CD14-positive monocyte (primary cell): ENCODE results near the gene CNTNAP2. TPM values are rescaled to one million over a fixed set of nuclear protein-coding genes. Genes with fewer than 3 reads are reported as not detected.

ENCODE experiments used
- DNase-seq, 3 donors: peaks; one replicate each; pipeline ENCODE4 v3.0.0-alpha.2; 2011 to 2022
- H2AFZ ChIP-seq: 2 replicates; pipeline ENCODE4 v1.6.0; 2012; ENCODE audit warnings: mild to moderate bottlenecking, low read depth, low read length, inconsistent platforms; ENCODE audit not compliant: insufficient read depth, poor library complexity, severe bottlenecking
- H3K27ac ChIP-seq, 2 donors: 1 replicate in 1 of 2; 2 replicates in 1 of 2; pipeline ENCODE4 v1.5.1; 2012 to 2013; ENCODE audit warnings: low read length in 2 of 2, control low read depth in 1 of 2, inconsistent platforms in 1 of 2, low read depth in 1 of 2, mild to moderate bottlenecking in 1 of 2
- H3K27me3 ChIP-seq, 2 donors: one replicate each; pipeline versions ENCODE4 v1.6.0 to v1.6.1; 2011 to 2013; ENCODE audit warnings: low read length in 2 of 2; ENCODE audit not compliant: control insufficient read depth in 2 of 2, insufficient read depth in 2 of 2
- H3K36me3 ChIP-seq, 2 donors: replicated peaks in 1 of 2; 1 replicate in 1 of 2; 2 replicates in 1 of 2; pipeline versions ENCODE4 v1.5.1 to v1.6.1; 2012 to 2013; ENCODE audit warnings: low read length in 2 of 2, control low read depth in 1 of 2, inconsistent platforms in 1 of 2, mild to moderate bottlenecking in 1 of 2; ENCODE audit not compliant: insufficient read depth in 2 of 2, control insufficient read depth in 1 of 2
- H3K4me1 ChIP-seq, 2 donors: 1 replicate in 1 of 2; 2 replicates in 1 of 2; pipeline versions ENCODE4 v1.5.1 to v1.6.1; 2012 to 2013; ENCODE audit warnings: low read length in 2 of 2, control low read depth in 1 of 2, inconsistent platforms in 1 of 2, mild to moderate bottlenecking in 1 of 2, moderate library complexity in 1 of 2; ENCODE audit not compliant: insufficient read depth in 2 of 2, control insufficient read depth in 1 of 2
- H3K4me2 ChIP-seq: replicated peaks from 2 replicates; pipeline ENCODE3; 2012; ENCODE audit warnings: low read length, moderate library complexity, mild to moderate bottlenecking; ENCODE audit not compliant: poor library complexity, severe bottlenecking; ENCODE audit errors: extremely low read depth
- H3K4me3 ChIP-seq, 3 experiments: fragments of 200-600 bp in 1 of 3; sonication (generic) in 1 of 3; replicated peaks in 1 of 3; 1 replicate in 2 of 3; 2 replicates in 1 of 3; pipeline ENCODE4 v1.5.1; 2011 to 2013; ENCODE audit warnings: low read length in 3 of 3, mild to moderate bottlenecking in 3 of 3, control low read depth in 2 of 3, low read depth in 2 of 3, inconsistent platforms in 1 of 3, moderate library complexity in 1 of 3
- H3K79me2 ChIP-seq: 2 replicates; pipeline ENCODE4 v1.6.0; 2012; ENCODE audit warnings: mild to moderate bottlenecking, control low read depth, inconsistent platforms, low read length, moderate library complexity; ENCODE audit not compliant: insufficient read depth
- H3K9ac ChIP-seq: 2 replicates; pipeline ENCODE4 v1.6.0; 2017; ENCODE audit warnings: low read length, mild to moderate bottlenecking; ENCODE audit not compliant: insufficient read depth, poor library complexity, severe bottlenecking
- H3K9me3 ChIP-seq, 2 donors: replicated peaks in 1 of 2; 1 replicate in 1 of 2; 2 replicates in 1 of 2; pipeline versions ENCODE4 v1.5.1 to v1.6.1; 2012 to 2013; ENCODE audit warnings: low read length in 2 of 2, control low read depth in 1 of 2; ENCODE audit not compliant: control insufficient read depth in 1 of 2, insufficient read depth in 1 of 2
- H4K20me1 ChIP-seq: 2 replicates; pipeline ENCODE4 v1.6.0; 2012; ENCODE audit warnings: mild to moderate bottlenecking, low read length, control low read depth, moderate library complexity; ENCODE audit not compliant: insufficient read depth
- H3K27ac Mint-ChIP-seq, 7 donors: one replicate each; pipeline ENCODE4 v1.8.0; 2020; ENCODE audit warnings: mild to moderate bottlenecking in 7 of 7, mixed read lengths in 7 of 7, moderate library complexity in 6 of 7, inconsistent platforms in 2 of 7
- H3K27me3 Mint-ChIP-seq, 3 donors: one replicate each; pipeline ENCODE4 v1.8.0; 2021 to 2022; ENCODE audit warnings: low read depth in 3 of 3, mild to moderate bottlenecking in 3 of 3, mixed read lengths in 3 of 3, moderate library complexity in 3 of 3, inconsistent platforms in 1 of 3
- H3K36me3 Mint-ChIP-seq, 2 donors: one replicate each; pipeline ENCODE4 v1.8.0; 2020; ENCODE audit warnings: mixed read lengths in 2 of 2, inconsistent platforms in 1 of 2, mild to moderate bottlenecking in 1 of 2
- H3K4me1 Mint-ChIP-seq: one replicate; pipeline ENCODE4 v1.8.0; 2020; ENCODE audit warnings: mild to moderate bottlenecking, mixed read lengths
- H3K4me3 Mint-ChIP-seq, 2 donors: one replicate each; pipeline ENCODE4 v1.8.0; 2020; ENCODE audit warnings: mild to moderate bottlenecking in 2 of 2, mixed read lengths in 2 of 2, moderate library complexity in 1 of 2
- H3K9me3 Mint-ChIP-seq, 7 donors: one replicate each; pipeline ENCODE4 v1.8.0; 2020 to 2022; ENCODE audit warnings: mixed read lengths in 7 of 7, mild to moderate bottlenecking in 6 of 7, moderate library complexity in 6 of 7, inconsistent platforms in 2 of 7
- CTCF ChIP-seq: fragments of 200-600 bp; IDR thresholded peaks from one replicate; pipeline ENCODE4 v1.8.0; 2022; ENCODE audit warnings: antibody characterized with exemption, mild to moderate bottlenecking
- WGBS: methylation state at CpG from one replicate; pipeline ENCODE4 v1.1.5; 2013; ENCODE audit warnings: missing lambda C conversion rate; ENCODE audit not compliant: insufficient coverage; 5-methylcytosine and 5-hydroxymethylcytosine counted together
- intact Hi-C, 2 donors: fragments of 100-400 bp; cut with micrococcal nuclease; formaldehyde crosslinking; loops; one replicate each; pipeline versions ENCODE4 v1.15.0 to v1.15.1; 2023
- polyA plus RNA-seq, 3 donors: library from polyadenylated mRNA; depleted of rRNA in 1 of 3; unstranded in 2 of 3; stranded (reverse) in 1 of 3; fragments of 300-500 nt in 2 of 3; fragments of >200 nt in 1 of 3; fragmentation: Illumina TruSeq in 2 of 3; gene quantifications; 1 replicate in 2 of 3; 2 replicates in 1 of 3; pipeline ENCODE4 v1.2.3, GENCODE V29; 2012 to 2021

CNTNAP2 gene
- polyA plus RNA-seq, 3 donors = 0.01 TPM; not detected in 2

- Histone ChIP-seq H3K4me3 (no peak overlapping the region), H3K27ac (no peak overlapping the region), H3K27me3 (no peaks in the 10 kb centered on the region), H4K20me1 (no peaks in the 10 kb centered on the region), H3K9ac (no peak overlapping the region), H3K36me3 (no peaks in the 10 kb centered on the region), H3K79me2 (no peaks in the 10 kb centered on the region), H3K4me1 (no peaks in the 10 kb centered on the region), H3K4me2 (no peak overlapping the region), H3K9me3 (no peaks in the 10 kb centered on the region), H2AFZ (no peak overlapping the region)
- Mint-ChIP-seq H3K27me3 (no peaks in the 10 kb centered on the region), H3K9me3 (peaks cover 0 to 3% (median 0%) of the 10 kb centered on the region in 7 donors), H3K27ac (no peak overlapping the region), H3K4me1 (peaks cover 14% of the 10 kb centered on the region), H3K4me3 (no peak overlapping the region), H3K36me3 (no peaks in the 10 kb centered on the region)
- whole genome bisulfite sequencing = no CpG with 5 or more reads among the region's 2 CpGs
- no peak for DNase-seq
- intact Hi-C loops = no loop called here
- no peak for TF ChIP-seq CTCF
These were observed 535.6 kb downstream of the CNTNAP2 start for GRCh38 chr7:146652176-146652575.

- H3K27ac Mint-ChIP-seq = no peak overlapping the region
- no peak for DNase-seq
- Histone ChIP-seq H3K9me3 (no peaks in the 10 kb centered on the region), H4K20me1 (no peaks in the 10 kb centered on the region), H3K9ac (no peak overlapping the region), H3K4me1 (no peaks in the 10 kb centered on the region), H3K27ac (no peak overlapping the region), H2AFZ (no peak overlapping the region), H3K79me2 (no peaks in the 10 kb centered on the region), H3K4me3 (no peak overlapping the region), H3K27me3 (no peaks in the 10 kb centered on the region), H3K4me2 (no peak overlapping the region), H3K36me3 (no peaks in the 10 kb centered on the region)
- peaks cover 0 to 1% (median 0%) of the 10 kb centered on the region in 3 donors for H3K27me3 Mint-ChIP-seq
- no peak for TF ChIP-seq CTCF
- no peak overlapping the region for H3K4me3 Mint-ChIP-seq
- H3K36me3 Mint-ChIP-seq = no peaks in the 10 kb centered on the region
- 87% methylated on average over 3 of the region's 5 CpGs for WGBS
- peaks cover 0 to 3% (median 0%) of the 10 kb centered on the region in 7 donors for H3K9me3 Mint-ChIP-seq
- intact Hi-C loops = no loop called here
- H3K4me1 Mint-ChIP-seq = peaks cover 14% of the 10 kb centered on the region
These were observed 537.4 kb downstream of the CNTNAP2 start for GRCh38 chr7:146654048-146654447.
